KOPT-K1 (cell line): ENCODE measurements around the gene VGLL3.

Experiments
- H3K27ac ChIP-seq: fragments of 200-600 bp; sonication (generic); 2 replicates; pipeline ENCODE4 v1.5.1; 2016; ENCODE audit warnings: antibody characterized with exemption, mild to moderate bottlenecking, low read depth, low read length; ENCODE audit not compliant: poor library complexity, severe bottlenecking
- H3K36me3 ChIP-seq: fragments of 200-600 bp; sonication (generic); 2 replicates; pipeline ENCODE4 v1.5.1; 2017; ENCODE audit warnings: antibody characterized with exemption, mild to moderate bottlenecking, low read length, moderate library complexity; ENCODE audit not compliant: insufficient read depth
- H3K9me3 ChIP-seq: fragments of 200-600 bp; sonication (generic); 2 replicates; pipeline ENCODE4 v1.5.1; 2017; ENCODE audit warnings: antibody characterized with exemption, low read length, mild to moderate bottlenecking; ENCODE audit not compliant: insufficient read depth, poor library complexity, severe bottlenecking

VGLL3 gene

GRCh38 chr3:86996261-86996955 is 5.5 kb upstream of the VGLL3 start:
- Histone ChIP-seq H3K27ac (no peak overlapping the region), H3K9me3 (no peaks in the 10 kb centered on the region), H3K36me3 (no peaks in the 10 kb centered on the region)

GRCh38 chr3:86995537-86995936 is 4.6 kb upstream of the VGLL3 start:
- H3K27ac ChIP-seq = no peak overlapping the region
- no peaks in the 10 kb centered on the region for H3K9me3 ChIP-seq
- H3K36me3 ChIP-seq = no peaks in the 10 kb centered on the region

DNA sequence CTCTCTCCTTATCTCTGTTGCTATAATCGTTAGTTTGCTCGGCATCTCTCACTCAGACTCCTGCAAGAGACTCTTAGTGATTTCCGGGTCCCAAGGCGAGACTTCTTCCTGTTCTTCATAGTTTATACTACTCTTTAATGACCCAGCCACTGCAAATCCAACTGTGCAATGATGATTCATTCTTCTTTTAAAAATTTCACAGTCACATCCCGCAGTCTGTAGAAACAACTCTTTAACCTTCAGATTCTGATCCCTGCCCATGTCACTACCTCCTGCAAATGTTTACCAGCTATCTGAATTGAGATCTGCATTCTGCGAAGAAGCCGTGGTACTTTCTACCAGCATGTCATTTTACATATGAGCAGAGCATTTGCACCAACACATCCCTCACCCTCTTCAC is 2.8 kb upstream of the VGLL3 start:
- Histone ChIP-seq H3K9me3 (no peaks in the 10 kb centered on the region), H3K36me3 (no peaks in the 10 kb centered on the region), H3K27ac (no peak overlapping the region)

- H3K27ac ChIP-seq = no peak overlapping the region
- no peaks in the 10 kb centered on the region for H3K36me3 ChIP-seq
- H3K9me3 ChIP-seq = no peaks in the 10 kb centered on the region
These were observed 989 bp upstream of the VGLL3 start for GRCh38 chr3:86991840-86992435.

- H3K27ac ChIP-seq = no peak overlapping the region
- no peaks in the 10 kb centered on the region for H3K9me3 ChIP-seq
- no peaks in the 10 kb centered on the region for H3K36me3 ChIP-seq
These were observed 500 bp upstream of the VGLL3 start for GRCh38 chr3:86991482-86991815.

- Histone ChIP-seq H3K27ac (no peak overlapping the region), H3K36me3 (no peaks in the 10 kb centered on the region), H3K9me3 (no peaks in the 10 kb centered on the region)
These were observed 776 bp downstream of the VGLL3 start for GRCh38 chr3:86990012-86990733.

DNA sequence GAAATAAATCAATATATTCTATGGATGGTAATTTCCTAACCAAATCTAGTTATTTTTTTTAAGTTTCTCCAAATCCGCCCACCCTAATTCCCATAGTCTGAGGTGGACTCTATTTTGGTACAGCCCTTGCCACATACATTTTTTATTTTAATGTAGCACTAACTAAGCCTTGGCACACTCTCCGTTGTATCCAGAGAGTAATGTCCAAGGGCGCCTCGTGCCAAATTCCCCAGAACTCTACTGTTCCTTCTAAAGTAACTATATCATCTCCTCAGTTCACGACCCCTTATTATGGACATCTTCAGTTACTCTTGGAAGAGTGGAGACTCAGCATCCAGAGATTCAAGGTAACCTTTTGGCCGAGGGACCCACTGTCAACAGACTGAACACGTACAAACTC is 1.3 kb downstream of the VGLL3 start:
- no peak overlapping the region for H3K27ac ChIP-seq
- H3K9me3 ChIP-seq = no peaks in the 10 kb centered on the region
- H3K36me3 ChIP-seq = no peaks in the 10 kb centered on the region

DNA sequence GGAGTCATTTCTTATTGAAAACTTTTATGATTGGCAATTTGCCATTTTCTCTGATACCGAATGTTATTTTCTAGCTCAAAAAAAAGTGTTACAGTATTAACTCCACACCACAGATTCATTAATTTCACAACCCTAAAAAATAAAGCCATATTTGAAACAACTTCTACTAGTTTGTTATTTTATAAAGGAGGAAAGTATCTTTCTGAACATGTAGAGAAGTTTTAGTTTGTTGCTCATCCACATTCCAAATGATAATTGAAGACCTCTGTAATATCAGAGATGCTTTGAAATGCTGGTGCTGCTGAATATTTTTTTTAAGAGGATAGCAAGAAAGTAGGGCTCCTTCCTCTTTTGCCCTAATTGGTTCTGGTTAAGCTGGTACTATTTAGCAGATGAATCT is 1.9 kb downstream of the VGLL3 start:
- no peaks in the 10 kb centered on the region for H3K9me3 ChIP-seq
- no peaks in the 10 kb centered on the region for H3K36me3 ChIP-seq
- no peak overlapping the region for H3K27ac ChIP-seq

GRCh38 chr3:86988235-86988634 is 2.7 kb downstream of the VGLL3 start:
- Histone ChIP-seq H3K36me3 (no peaks in the 10 kb centered on the region), H3K27ac (no peak overlapping the region), H3K9me3 (no peaks in the 10 kb centered on the region)

DNA sequence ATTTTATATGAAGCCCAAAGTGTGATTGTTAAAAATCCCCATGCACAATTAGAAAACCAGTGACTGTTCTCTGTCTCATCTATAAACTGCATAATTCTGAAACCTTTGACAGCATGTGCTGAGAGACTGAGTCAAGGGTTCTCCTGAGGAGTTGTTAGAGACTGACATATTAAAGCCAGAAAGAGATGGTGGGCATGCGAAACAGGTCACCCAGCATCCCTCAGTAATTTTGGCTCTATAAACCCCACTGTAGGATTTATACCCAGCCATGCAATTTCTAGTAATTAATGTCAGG is 3.6 kb downstream of the VGLL3 start:
- no peak overlapping the region for H3K27ac ChIP-seq
- no peaks in the 10 kb centered on the region for H3K36me3 ChIP-seq
- H3K9me3 ChIP-seq = no peaks in the 10 kb centered on the region

DNA sequence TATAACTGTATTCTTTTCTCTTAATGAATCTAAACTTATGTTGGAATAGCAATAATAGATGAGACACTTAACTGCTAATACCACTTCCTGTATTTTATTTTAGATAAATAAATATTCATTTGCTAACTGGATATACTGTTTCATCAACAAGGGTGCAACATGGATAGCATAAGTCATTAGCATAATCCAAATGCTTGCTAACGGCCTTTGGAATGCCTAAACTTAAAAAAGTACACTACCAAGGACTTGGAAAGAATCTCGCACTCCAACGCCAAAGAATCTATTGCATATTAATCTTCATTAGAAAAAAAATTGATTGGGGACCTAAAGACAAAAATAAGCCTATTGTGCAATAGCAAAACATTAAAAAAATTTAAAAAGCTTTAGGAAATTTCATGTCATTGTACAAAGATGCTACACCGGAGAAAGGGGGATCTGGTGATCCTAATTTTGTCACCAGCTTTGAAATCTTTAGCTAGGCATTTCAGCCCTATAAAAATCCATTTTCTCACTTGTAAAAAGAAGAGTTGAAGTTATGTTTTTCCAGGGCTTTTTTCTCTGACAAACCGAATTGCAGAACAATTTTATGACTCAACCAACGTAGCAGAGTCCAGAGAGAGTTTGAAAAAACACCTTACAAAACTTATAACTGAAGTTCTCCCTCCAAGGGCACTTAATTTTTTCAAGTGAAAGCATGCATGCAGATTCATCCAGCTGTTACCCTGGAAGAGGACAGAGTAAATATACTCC is 4.1 kb downstream of the VGLL3 start:
- Histone ChIP-seq H3K9me3 (no peaks in the 10 kb centered on the region), H3K27ac (no peak overlapping the region), H3K36me3 (no peaks in the 10 kb centered on the region)

GRCh38 chr3:86985181-86985826 is 5.6 kb downstream of the VGLL3 start:
- Histone ChIP-seq H3K36me3 (no peaks in the 10 kb centered on the region), H3K27ac (no peak overlapping the region), H3K9me3 (no peaks in the 10 kb centered on the region)

DNA sequence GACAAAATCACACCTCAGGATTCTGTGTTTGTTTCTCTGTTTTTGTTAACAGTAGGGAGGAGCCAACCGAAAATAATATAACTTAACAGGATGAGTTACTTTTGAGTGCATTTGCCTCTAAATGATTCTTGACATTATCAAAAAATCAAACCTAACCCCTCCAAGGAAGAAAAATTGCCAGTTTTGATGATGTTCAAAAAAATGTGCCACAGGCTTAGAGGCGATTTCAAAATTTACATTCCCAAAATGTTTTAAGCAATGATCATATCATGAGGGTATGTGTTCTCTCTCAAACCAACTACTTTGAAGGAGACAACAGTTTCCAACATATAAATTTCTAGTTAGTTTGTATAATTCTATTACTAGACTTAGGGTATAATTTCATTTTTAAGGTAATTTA is 6.7 kb downstream of the VGLL3 start:
- H3K36me3 ChIP-seq = no peaks in the 10 kb centered on the region
- no peak overlapping the region for H3K27ac ChIP-seq
- H3K9me3 ChIP-seq = no peaks in the 10 kb centered on the region

DNA sequence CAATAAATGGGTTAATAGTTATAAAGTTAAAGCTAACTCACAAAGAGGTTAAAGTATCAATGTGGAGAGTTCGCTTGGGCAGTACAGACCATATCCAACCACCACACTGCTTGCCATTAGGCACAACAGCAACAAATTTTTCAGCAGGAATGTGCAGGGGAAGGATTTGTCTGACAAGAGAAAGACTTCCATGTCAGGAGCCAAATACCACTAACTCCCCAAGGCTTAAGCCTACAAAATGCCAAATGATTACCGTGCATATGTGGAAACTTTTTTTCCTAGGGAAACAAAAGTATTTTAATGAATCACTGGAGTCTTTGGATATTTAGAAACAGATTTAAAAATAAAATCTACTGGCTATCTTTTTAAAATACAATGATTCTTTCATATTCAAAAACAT is 8.1 kb downstream of the VGLL3 start:
- Histone ChIP-seq H3K36me3 (no peaks in the 10 kb centered on the region), H3K27ac (no peak overlapping the region), H3K9me3 (no peaks in the 10 kb centered on the region)

DNA sequence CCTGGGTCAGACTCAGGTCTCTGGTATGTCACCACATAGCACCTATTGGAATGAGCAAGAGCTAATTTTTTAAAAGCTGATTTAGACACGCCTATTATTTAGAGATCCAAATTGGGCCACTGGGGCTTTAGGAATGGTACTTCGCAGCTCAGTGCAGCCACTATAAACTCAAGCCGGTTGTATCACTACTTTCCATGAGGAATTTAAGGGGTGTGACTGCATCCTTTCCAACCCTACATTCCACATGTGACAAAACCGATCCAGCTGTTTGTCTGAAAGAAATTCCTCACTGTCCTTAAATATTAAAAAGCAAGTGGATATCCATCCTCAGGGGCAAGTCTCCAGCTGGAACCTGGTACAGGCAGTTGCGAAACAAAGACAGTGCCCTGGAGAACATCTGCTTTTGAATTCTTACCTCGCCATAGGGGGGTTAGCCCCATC is 12.8 kb downstream of the VGLL3 start:
- Histone ChIP-seq H3K36me3 (no peaks in the 10 kb centered on the region), H3K27ac (no peak overlapping the region), H3K9me3 (no peaks in the 10 kb centered on the region)
